Measurements from ENCODE around the gene SFXN5. TPM values are rescaled to one million over a fixed set of nuclear protein-coding genes. Genes with fewer than 3 reads are reported as not detected.
"Not testable (repeated sequence)": the region's sequence is repeated elsewhere in the genome, so short reads cannot be mapped to it uniquely, and the experiment has no call there.

Gene SFXN5
- total and polyA plus RNA-seq, 2 of the 8 experiments (the other 6 are each of a cell fraction or from before 2014, with no cell fraction given): 29.3 to 33.1 TPM

DNA sequence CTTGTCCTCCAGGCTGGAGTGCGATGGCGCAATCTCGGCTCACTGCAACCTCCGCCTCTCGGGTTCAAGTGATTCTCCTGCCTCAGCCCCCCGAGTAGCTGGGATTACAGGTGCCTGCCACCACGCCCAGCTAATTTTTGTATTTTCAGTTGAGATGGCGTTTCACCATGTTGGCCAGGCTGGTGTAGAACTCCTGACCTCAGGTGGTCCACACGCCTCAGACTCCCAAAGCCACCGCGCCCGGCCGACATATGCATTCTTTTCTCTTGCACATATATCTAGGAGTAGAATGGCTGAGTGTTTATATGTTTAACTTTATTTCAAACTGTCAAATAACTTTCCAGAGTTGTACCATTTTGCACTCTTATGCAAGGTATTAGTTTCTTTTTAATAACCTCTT, 164.1 kb downstream of the SFXN5 start:
- H3K79me2 ChIP-seq (ENCODE audit: control insufficient read depth in 1 of 2, insufficient read depth in 2 of 2, low read length in 2 of 2); H3K9ac ChIP-seq (replicated peaks in 1 of 4; ENCODE audit: extremely low read depth in 1 of 4, low read depth in 3 of 4, low read length in 3 of 4); H3K4ac ChIP-seq (replicated peaks; ENCODE audit: insufficient read length, low read depth, low read length); H3K56ac ChIP-seq (replicated peaks; ENCODE audit: insufficient read length, low read depth, low read length); H4K8ac ChIP-seq (ENCODE audit: extremely low read depth, insufficient read depth, low read length); H3K14ac ChIP-seq (ENCODE audit: insufficient read length); H3K27ac ChIP-seq (ENCODE audit: low read depth, low read length); H4K5ac ChIP-seq (ENCODE audit: insufficient read length, low read depth, low read length); H3K23ac ChIP-seq (ENCODE audit: insufficient read length); H3K23me2 ChIP-seq (ENCODE audit: low read depth, low read length); H2AK5ac ChIP-seq (ENCODE audit: low read depth, low read length); H4K91ac ChIP-seq (replicated peaks; ENCODE audit: insufficient read length, low read length); H2BK120ac ChIP-seq (replicated peaks; ENCODE audit: low read depth, low read length); H2BK12ac ChIP-seq (ENCODE audit: low read depth, low read length); FAIRE-seq; H3K4me1 ChIP-seq (replicated peaks in 1 of 4; ENCODE audit: control insufficient read depth in 3 of 4, insufficient read depth in 4 of 4, low read length in 3 of 4); H2BK20ac ChIP-seq (ENCODE audit: low read length); DNase-seq (ENCODE audit: low read depth in 1 of 2, low spot score in 2 of 2); H3K36me3 ChIP-seq (ENCODE audit: control insufficient read depth in 2 of 4, insufficient read depth in 4 of 4, low read length in 3 of 4); H4K20me1 ChIP-seq (replicated peaks in 1 of 2; ENCODE audit: control insufficient read depth in 1 of 2, insufficient read depth in 2 of 2, low read length in 2 of 2); H3K9me3 ChIP-seq (ENCODE audit: insufficient read depth in 2 of 2, low read depth in 1 of 2, low read length in 1 of 2); H3K18ac ChIP-seq (ENCODE audit: extremely low read depth, low read length); H3K4me2 ChIP-seq (ENCODE audit: insufficient read depth in 1 of 2, low read depth in 2 of 2, low read length in 2 of 2); H3K4me3 ChIP-seq (ENCODE audit: extremely low read depth in 1 of 4, insufficient read depth in 2 of 4, low read depth in 3 of 4, low read length in 4 of 4); H2AFZ ChIP-seq (ENCODE audit: low read length); H2BK15ac ChIP-seq (ENCODE audit: low read length); H3K79me1 ChIP-seq (ENCODE audit: low read depth, low read length); H2BK5ac ChIP-seq (ENCODE audit: low read depth, low read length): not testable (repeated sequence)
- H3K27me3 ChIP-seq (replicated peaks in 1 of 4; ENCODE audit: control insufficient read depth in 3 of 4, extremely low read depth in 1 of 4, insufficient read depth in 3 of 4, low read length in 3 of 4): peaks cover 13 to 34% (median 23%) of the 10 kb centered on the region in 4 experiments
- WGBS, 2 experiments (ENCODE audit: extremely low coverage in 1 of 2, insufficient coverage in 1 of 2, insufficient read length in 1 of 2, insufficient replicate concordance in 2 of 2, low coverage in 1 of 2, low lambda C conversion rate in 2 of 2, missing lambda C conversion rate in 1 of 2): 87% methylated on average over 11 of the region's 13 CpGs; no CpG with 5 or more reads in 1 of the 2 experiments
- ChIA-PET POLR2A (ENCODE audit: partially characterized antibody) (interaction anchor here (1.3 to 1.7 kb wide), 2 partner anchors 10 to 12 kb away, joined by 4 read pairs; partner anchors contain the start of gene EMX1), CTCF (ENCODE audit: partially characterized antibody) (interaction anchor here (0.8 to 24.3 kb wide), 4 partner anchors 12 to 1109 kb away, joined by 3 to 497 read pairs (median 4); partner anchors contain the start of gene SPR)
